AG04450 (cell line): ENCODE data around the gene SPACA7. TPM values are rescaled to one million over a fixed set of nuclear protein-coding genes. Genes with fewer than 3 reads are reported as not detected.
"Not testable (repeated sequence)": the region's sequence is repeated elsewhere in the genome, so short reads cannot be mapped to it uniquely, and the experiment has no call there.

Source experiments
- CTCF ChIA-PET: fragments of 300-600, 350-600 bp; formaldehyde crosslinking; extraction: SDS; loops from one replicate; lab custom pipeline; 2022; ENCODE audit warnings: antibody characterized with exemption, inconsistent platforms; lab: Charles Lee
- POLR2A ChIA-PET: fragments of 350-600 bp; formaldehyde crosslinking; extraction: SDS; loops from one replicate; lab custom pipeline; 2021; ENCODE audit warnings: antibody characterized with exemption, inconsistent platforms; lab: Yijun Ruan, JAX
- DNase-seq: peaks from one replicate; pipeline ENCODE4 v3.0.0-alpha.2; 2011; ENCODE audit warnings: low read depth, low spot score
- H3K27ac ChIP-seq: one replicate; pipeline ENCODE4 v1.5.1; 2012; ENCODE audit warnings: low read depth, low read length, control low read depth
- H3K27me3 ChIP-seq: one replicate; pipeline ENCODE4 v1.6.0; 2012; ENCODE audit warnings: low read length; ENCODE audit not compliant: control insufficient read depth, insufficient read depth
- H3K4me3 ChIP-seq: 2 replicates; pipeline ENCODE4 v1.5.1; 2011; ENCODE audit warnings: mild to moderate bottlenecking, low read depth, low read length, control low read depth
- H3K9me3 ChIP-seq: 2 replicates; pipeline ENCODE4 v1.5.1; 2012; ENCODE audit warnings: low read length; ENCODE audit not compliant: control insufficient read depth, insufficient read depth
- CTCF ChIP-seq: IDR thresholded peaks from 2 replicates; pipeline ENCODE4 v1.5.1; 2011; ENCODE audit warnings: low read depth, low read length, control low read depth, inconsistent platforms
- polyA plus RNA-seq: library from polyadenylated mRNA; depleted of rRNA; stranded (reverse); fragments of >200 nt; gene quantifications from 2 replicates; pipeline ENCODE4 v1.2.3, GENCODE V29; 2011

SPACA7 gene
- polyA plus RNA-seq, 1 experiment: not detected

- POLR2A ChIA-PET: no interaction called here
- no peak for TF ChIP-seq CTCF
- no peak for DNase-seq
- CTCF ChIA-PET: no interaction called here
- H3K27ac ChIP-seq: no peak overlapping the region
- H3K4me3 ChIP-seq: no peak overlapping the region
- peaks cover 57% of the 10 kb centered on the region for H3K9me3 ChIP-seq
- no peaks in the 10 kb centered on the region for H3K27me3 ChIP-seq
These were observed 7.3 kb upstream of the SPACA7 start for GRCh38 chr13:112368883-112369282.

- no peak overlapping the region for H3K4me3 ChIP-seq
- POLR2A ChIA-PET: no interaction called here
- no peak for TF ChIP-seq CTCF
These were observed 5.8 kb upstream of the SPACA7 start for GRCh38 chr13:112370311-112370710.

GRCh38 chr13:112374271-112374670 is 1.9 kb upstream of the SPACA7 start:
- no peak for TF ChIP-seq CTCF
- CTCF ChIA-PET: no interaction called here
- DNase-seq: no peak
- Histone ChIP-seq H3K4me3 (no peak overlapping the region), H3K9me3 (peaks cover 33% of the 10 kb centered on the region), H3K27me3 (no peaks in the 10 kb centered on the region), H3K27ac (no peak overlapping the region)
- POLR2A ChIA-PET: no interaction called here

More at GRCh38 chr13:112370311-112370710, 5.8 kb upstream of the SPACA7 start:
- H3K9me3 ChIP-seq: peaks cover 56% of the 10 kb centered on the region
- DNase-seq: no peak
- CTCF ChIA-PET: no interaction called here
- no peaks in the 10 kb centered on the region for H3K27me3 ChIP-seq
- no peak overlapping the region for H3K27ac ChIP-seq

DNA sequence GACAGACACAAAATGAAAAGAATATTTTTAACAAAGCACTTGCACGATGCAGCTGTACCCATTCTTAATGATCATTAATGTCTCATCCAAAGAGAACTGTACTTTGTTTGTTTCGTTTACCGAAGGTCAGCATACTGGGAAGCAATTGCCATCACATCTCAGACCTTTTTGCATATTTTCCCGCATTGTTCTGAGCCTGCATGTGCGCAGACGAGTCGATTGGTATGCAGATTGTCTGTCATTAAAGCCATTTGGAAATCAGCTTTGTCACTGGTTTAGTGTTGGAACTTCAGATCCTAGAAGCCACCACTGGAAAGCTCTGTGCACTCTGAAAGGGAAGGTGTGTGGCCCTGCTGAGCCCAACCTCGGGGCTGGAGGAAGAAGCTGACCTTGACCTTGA is 15.6 kb downstream of the SPACA7 start:
- no peak overlapping the region for H3K27ac ChIP-seq
- H3K4me3 ChIP-seq: no peak overlapping the region
- POLR2A ChIA-PET: no interaction called here
- DNase-seq: no peak
- H3K9me3 ChIP-seq: peaks cover 42% of the 10 kb centered on the region
- CTCF ChIA-PET: no interaction called here
- H3K27me3 ChIP-seq: no peaks in the 10 kb centered on the region
- TF ChIP-seq CTCF: no peak

DNA sequence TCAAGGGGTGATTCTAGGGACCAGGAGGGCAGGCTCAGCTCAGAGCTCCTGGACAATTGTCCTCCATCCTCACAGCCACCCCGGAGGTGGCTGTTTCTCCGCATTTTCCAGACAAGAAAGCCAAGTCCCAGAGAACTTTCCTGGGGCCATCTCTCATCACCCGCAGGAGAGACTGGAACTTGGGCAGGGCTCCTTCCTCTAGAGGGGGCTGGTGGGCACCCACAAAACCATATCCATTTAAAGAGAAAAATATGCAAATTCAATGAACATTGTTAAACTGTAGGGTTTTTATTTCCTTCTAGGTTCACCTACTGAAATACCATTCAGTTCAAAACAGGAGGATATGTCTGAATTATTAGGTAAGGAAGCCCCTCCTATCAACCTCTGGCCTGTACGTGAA is 16.6 kb downstream of the SPACA7 start:
- peaks cover 52% of the 10 kb centered on the region for H3K9me3 ChIP-seq
- TF ChIP-seq CTCF: no peak
- no peak overlapping the region for H3K27ac ChIP-seq
- no peaks in the 10 kb centered on the region for H3K27me3 ChIP-seq
- no peak overlapping the region for H3K4me3 ChIP-seq
- DNase-seq: no peak
- CTCF ChIA-PET: no interaction called here
- POLR2A ChIA-PET: no interaction called here

DNA sequence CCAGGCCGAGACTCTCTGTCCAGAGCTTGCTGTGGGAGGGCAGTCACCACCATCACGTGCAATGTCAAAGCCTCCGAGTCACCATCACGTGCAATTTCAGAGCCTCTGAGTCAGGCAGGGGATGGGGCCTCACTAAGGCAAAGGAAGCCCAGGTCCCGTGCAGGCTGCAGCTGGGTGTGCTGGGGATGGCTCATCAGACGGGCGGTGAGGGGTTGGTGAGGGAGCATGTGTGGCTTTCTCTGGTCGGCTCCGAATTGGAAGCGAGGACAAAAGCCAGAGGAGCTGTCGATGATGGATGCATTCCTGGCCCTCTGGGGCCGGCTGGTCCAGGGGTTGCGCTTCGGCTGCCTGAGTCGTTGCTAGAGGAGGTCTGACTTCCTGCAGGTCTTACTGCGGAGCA is 18.9 kb downstream of the SPACA7 start:
- H3K9me3 ChIP-seq: peaks cover 52% of the 10 kb centered on the region
- DNase-seq, H3K27me3 ChIP-seq, POLR2A ChIA-PET, H3K27ac ChIP-seq, H3K4me3 ChIP-seq, CTCF ChIA-PET: not testable (repeated sequence)

DNA sequence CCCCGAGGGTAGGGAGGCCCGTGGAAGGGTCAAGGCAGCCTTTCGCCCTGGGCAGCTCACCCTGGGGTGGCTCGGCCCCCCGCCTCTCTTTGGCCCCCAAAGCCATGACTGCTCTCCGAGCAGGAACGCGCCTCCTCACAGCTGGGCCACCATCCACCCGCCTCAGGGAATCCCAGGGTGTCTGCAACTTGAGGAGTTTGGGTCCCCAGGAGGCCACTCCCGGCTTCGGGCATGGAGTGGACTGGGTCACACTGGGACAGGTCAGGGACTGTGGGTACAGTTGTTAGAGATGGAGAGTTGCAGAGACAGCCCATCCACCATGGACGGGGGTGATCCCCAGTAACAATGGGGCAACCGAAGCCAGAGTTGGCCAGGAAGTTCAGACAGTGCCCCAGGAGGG is 19.8 kb downstream of the SPACA7 start:
- peaks cover 52% of the 10 kb centered on the region for H3K9me3 ChIP-seq
- H3K27ac ChIP-seq, POLR2A ChIA-PET, DNase-seq, H3K27me3 ChIP-seq, CTCF ChIA-PET, H3K4me3 ChIP-seq: not testable (repeated sequence)
